BE2C (cell line): ENCODE results near the gene SLC5A7.

ENCODE experiments used
- DNase-seq: peaks from one replicate; pipeline ENCODE4 v3.0.0-alpha.2; 2020
- H3K27me3 ChIP-seq: fragments of 250-450 bp; sonication (Bioruptor Pico); 2 replicates; pipeline ENCODE4 v1.5.1; 2020; ENCODE audit warnings: mild to moderate bottlenecking
- H3K36me3 ChIP-seq: fragments of 250-450 bp; sonication (Bioruptor Pico); 2 replicates; pipeline ENCODE4 v1.5.1; 2020; ENCODE audit warnings: mild to moderate bottlenecking
- H3K4me1 ChIP-seq: fragments of 250-450 bp; sonication (Bioruptor Pico); 2 replicates; pipeline ENCODE4 v1.5.1; 2020
- H3K4me3 ChIP-seq: 2 replicates; pipeline ENCODE4 v1.5.1; 2011; ENCODE audit warnings: low read depth, low read length
- H3K9me3 ChIP-seq: fragments of 250-450 bp; sonication (Bioruptor Pico); 2 replicates; pipeline ENCODE4 v1.5.1; 2020
- CTCF ChIP-seq: IDR thresholded peaks from 2 replicates; pipeline ENCODE4 v1.5.1; 2012; ENCODE audit warnings: mild to moderate bottlenecking, low read depth, low read length

SLC5A7 gene

DNA sequence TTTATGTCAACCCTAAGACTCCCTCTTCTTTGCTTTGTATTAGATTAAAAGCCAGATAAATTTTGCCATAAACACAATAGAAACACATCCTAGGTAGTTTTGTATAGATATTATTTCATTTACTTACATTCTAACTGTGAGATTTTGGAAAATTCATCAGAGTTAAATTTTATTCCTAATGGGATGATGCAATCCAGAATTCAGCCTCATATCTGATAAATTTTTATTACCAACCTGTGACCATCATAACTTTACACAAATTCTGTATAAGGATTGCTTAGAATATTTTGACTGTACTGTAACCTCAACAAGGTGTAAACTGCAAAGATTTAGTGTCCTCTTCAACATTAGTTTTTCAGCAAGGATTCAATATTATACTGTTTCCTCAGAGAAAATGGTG, 4.4 kb downstream of the SLC5A7 start:
- TF ChIP-seq CTCF, result no peak
- no peaks in the 10 kb centered on the region for H3K9me3 ChIP-seq
- H3K4me3 ChIP-seq, result no peak overlapping the region
- no peak for DNase-seq
- H3K27me3 ChIP-seq, result no peaks in the 10 kb centered on the region
- H3K4me1 ChIP-seq, result no peaks in the 10 kb centered on the region
- no peaks in the 10 kb centered on the region for H3K36me3 ChIP-seq

- no peak for TF ChIP-seq CTCF
- Histone ChIP-seq H3K36me3 (no peaks in the 10 kb centered on the region), H3K27me3 (no peaks in the 10 kb centered on the region), H3K4me3 (no peak overlapping the region), H3K9me3 (no peaks in the 10 kb centered on the region), H3K4me1 (no peaks in the 10 kb centered on the region)
- no peak for DNase-seq
Measured at GRCh38 chr2:107992069-107992468, 5.7 kb downstream of the SLC5A7 start.

GRCh38 chr2:107999158-107999557, 12.8 kb downstream of the SLC5A7 start:
- no peak overlapping the region for H3K4me3 ChIP-seq
- H3K36me3 ChIP-seq, result no peaks in the 10 kb centered on the region
- no peaks in the 10 kb centered on the region for H3K9me3 ChIP-seq
- no peak for DNase-seq
- no peaks in the 10 kb centered on the region for H3K4me1 ChIP-seq
- no peaks in the 10 kb centered on the region for H3K27me3 ChIP-seq
- no peak for TF ChIP-seq CTCF

DNA sequence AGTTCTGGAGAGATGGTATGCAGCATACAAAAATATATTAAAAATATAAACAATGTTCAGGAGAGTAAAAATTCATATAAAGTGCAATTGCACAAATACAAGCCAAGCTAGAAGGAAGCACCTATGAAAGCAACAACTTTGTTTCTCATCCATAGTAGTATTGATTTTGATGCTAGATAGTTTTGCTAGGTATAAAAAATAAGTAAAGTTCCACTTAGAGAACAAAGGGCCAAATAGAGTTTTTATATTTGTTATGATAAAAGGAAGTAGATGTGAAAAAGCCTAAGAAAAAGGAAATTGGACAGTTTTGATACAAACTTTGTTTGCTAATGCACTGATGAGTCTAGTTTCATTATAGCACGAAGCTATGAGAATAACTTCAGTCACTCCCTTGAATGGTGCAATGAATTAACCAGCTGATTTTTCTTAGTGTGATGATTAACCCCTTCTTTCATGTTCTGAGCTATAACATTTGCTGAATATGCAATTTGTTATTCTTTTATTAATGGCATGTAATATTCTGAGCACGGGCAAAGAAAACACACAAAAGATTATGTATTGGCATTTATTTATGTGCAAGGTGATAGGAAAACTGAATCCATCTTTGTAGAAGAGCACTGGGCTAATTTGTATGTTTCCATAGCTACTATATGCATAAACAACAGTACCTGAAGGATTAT, 24.7 kb downstream of the SLC5A7 start:
- Histone ChIP-seq H3K9me3 (no peaks in the 10 kb centered on the region), H3K4me1 (no peaks in the 10 kb centered on the region), H3K27me3 (no peaks in the 10 kb centered on the region), H3K4me3 (no peak overlapping the region), H3K36me3 (no peaks in the 10 kb centered on the region)
- no peak for DNase-seq
- no peak for TF ChIP-seq CTCF

- Histone ChIP-seq H3K27me3 (no peaks in the 10 kb centered on the region), H3K4me1 (no peaks in the 10 kb centered on the region), H3K9me3 (no peaks in the 10 kb centered on the region), H3K4me3 (no peak overlapping the region), H3K36me3 (no peaks in the 10 kb centered on the region)
- TF ChIP-seq CTCF, result no peak
- no peak for DNase-seq
Measured at GRCh38 chr2:108013305-108013704, 27.0 kb downstream of the SLC5A7 start.

GRCh38 chr2:108022628-108023027, 36.3 kb downstream of the SLC5A7 start:
- TF ChIP-seq CTCF, result no peak
- Histone ChIP-seq H3K9me3 (no peaks in the 10 kb centered on the region), H3K4me3 (no peak overlapping the region), H3K36me3 (no peaks in the 10 kb centered on the region), H3K4me1 (no peaks in the 10 kb centered on the region), H3K27me3 (no peaks in the 10 kb centered on the region)
- DNase-seq, result no peak
